Body of pancreas (tissue), 4 donors: ENCODE results near the gene AP1S1. TPM values are rescaled to one million over a fixed set of nuclear protein-coding genes. Genes with fewer than 3 reads are reported as not detected.

Experiments
- ATAC-seq: fragments of 150-250 bp; one replicate; pipeline ENCODE4 v1.9.1; 2016
- DNase-seq, 4 donors: peaks; one replicate each; pipeline ENCODE4 v3.0.0-alpha.2; 2019
- H3K27ac ChIP-seq, 4 donors: fragments of 200-600 bp; sonication (generic); 1 replicate in 3 of 4; 2 replicates in 1 of 4; pipeline versions ENCODE4 v1.5.1 to v1.6.1; 2016 to 2019; ENCODE audit warnings: mild to moderate bottlenecking in 1 of 4, mixed read lengths in 1 of 4, moderate library complexity in 1 of 4
- H3K27me3 ChIP-seq, 2 donors: fragments of 200-600 bp; sonication (generic); one replicate each; pipeline ENCODE4 v1.6.0; 2016; ENCODE audit warnings: mild to moderate bottlenecking in 1 of 2
- H3K36me3 ChIP-seq, 2 donors: fragments of 200-600 bp; sonication (generic); replicated peaks in 1 of 2; 2 replicates each; pipeline ENCODE4 v1.5.1; 2016; ENCODE audit warnings: low read depth in 2 of 2; ENCODE audit not compliant: insufficient read depth in 1 of 2
- H3K4me1 ChIP-seq: fragments of 200-600 bp; sonication (generic); one replicate; pipeline ENCODE4 v1.6.0; 2016
- H3K4me3 ChIP-seq, 2 donors: fragments of 200-600 bp; sonication (generic); 1 replicate in 1 of 2; 2 replicates in 1 of 2; pipeline ENCODE4 v1.5.1; 2016 to 2019
- H3K9me3 ChIP-seq, 3 donors: fragments of 200-600 bp; sonication (generic); 1 replicate in 2 of 3; 2 replicates in 1 of 3; pipeline ENCODE4 v1.5.1; 2016
- CTCF ChIP-seq, 7 experiments: fragments of 450-650 bp in 4 of 7; fragments of 200-600 bp in 3 of 7; sonication (generic) in 3 of 7; IDR thresholded peaks; one replicate each; pipeline ENCODE4 v1.5.1; 2016 to 2019; ENCODE audit warnings: antibody characterized with exemption in 7 of 7
- POLR2A ChIP-seq, 3 donors: fragments of 450-650 bp; IDR thresholded peaks; one replicate each; pipeline ENCODE4 v1.6.1; 2016; ENCODE audit warnings: antibody characterized with exemption in 3 of 3, mild to moderate bottlenecking in 2 of 3
- WGBS, 2 donors: methylation state at CpG; one replicate each; pipeline ENCODE4 v1.1.5; 2017; 5-methylcytosine and 5-hydroxymethylcytosine counted together
- intact Hi-C: fragments of 100-400 bp; cut with DNase I; formaldehyde crosslinking; loops from one replicate; pipeline ENCODE4 v1.15.1; 2023
- total RNA-seq, 2 donors: library from RNA; depleted of rRNA; stranded (reverse); fragments of >200 nt; gene quantifications; one replicate each; pipeline ENCODE4 v1.1.0, GENCODE V29; 2016

AP1S1 gene
- total RNA-seq, 2 donors from 2014 or later, result 12.2 to 23.6 TPM

DNA sequence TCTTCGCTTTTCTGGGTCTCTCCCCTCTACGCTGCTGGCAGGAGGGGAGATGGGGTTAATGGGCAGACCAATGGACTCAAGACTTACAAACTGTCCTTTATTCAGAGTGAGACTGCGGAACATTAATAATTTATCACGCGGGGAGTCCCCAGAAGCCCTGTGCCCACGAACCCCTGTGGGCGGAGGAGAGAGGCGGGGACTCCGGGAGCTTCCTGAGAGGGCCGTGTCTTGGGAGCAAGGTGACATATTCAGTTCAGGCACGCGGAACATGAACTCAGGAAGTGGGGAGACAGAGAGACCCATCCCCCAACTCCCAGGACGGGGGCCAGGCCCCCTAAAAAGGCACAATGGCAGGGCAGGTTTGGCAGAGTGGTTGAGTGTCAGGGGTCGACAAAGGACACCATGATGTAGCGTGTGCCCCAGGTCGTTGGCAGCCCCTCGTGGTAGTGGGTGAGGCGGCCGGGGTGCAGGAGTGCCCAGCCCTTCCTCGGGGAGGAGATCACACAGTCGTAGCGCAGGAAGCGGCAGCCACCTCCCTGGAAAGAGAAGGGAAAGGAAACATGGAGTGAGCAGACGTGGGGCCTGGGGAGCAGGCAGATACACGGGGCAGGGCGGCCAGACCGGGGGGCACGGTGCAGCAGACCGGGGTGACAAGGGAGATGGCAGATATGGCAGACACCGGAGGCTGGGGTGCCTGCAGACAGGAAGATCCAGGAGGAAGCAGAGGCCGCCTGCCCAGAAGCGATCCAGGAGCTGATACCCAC, 51.8 kb downstream of the AP1S1 start:
- Histone ChIP-seq H3K4me1 (peaks cover 10% of the 10 kb centered on the region), H3K36me3 (peaks cover 2 to 5% of the 10 kb centered on the region in 2 donors), H3K27me3 (peaks cover 0 to 14% of the 10 kb centered on the region in 2 donors), H3K9me3 (no peaks in the 10 kb centered on the region), H3K4me3 (no peak overlapping the region), H3K27ac (no peak overlapping the region)
- DNase-seq, result no peak
- TF ChIP-seq CTCF (IDR thresholded peaks at IDR 0.05) (no peak), POLR2A (IDR thresholded peaks at IDR 0.05) (no peak)
- no peak for ATAC-seq
- 83 to 88% methylated on average over 27 to 32 of the region's 32 CpGs for WGBS, 2 donors
- intact Hi-C loops, result no loop called here

GRCh38 chr7:101206665-101207042, 52.4 kb downstream of the AP1S1 start:
- peaks cover 7% of the 10 kb centered on the region for H3K4me1 ChIP-seq
- peaks cover 8 to 9% of the 10 kb centered on the region in 2 donors for H3K36me3 ChIP-seq
- no peak overlapping the region for H3K27ac ChIP-seq
- H3K27me3 ChIP-seq, result peaks cover 0 to 10% of the 10 kb centered on the region in 2 donors
- H3K9me3 ChIP-seq, result no peaks in the 10 kb centered on the region
- no peak for DNase-seq
- intact Hi-C loops, result no loop called here
- no peak for ATAC-seq
- TF ChIP-seq CTCF (IDR thresholded peaks at IDR 0.05), result no peak
- no peak for TF ChIP-seq POLR2A (IDR thresholded peaks at IDR 0.05)
- WGBS, 2 donors, result 88 to 89% methylated on average over 18 to 19 of the region's 19 CpGs
- H3K4me3 ChIP-seq, result no peak overlapping the region

- no peaks in the 10 kb centered on the region for H3K4me1 ChIP-seq
- ATAC-seq, result no peak
- no peak overlapping the region for H3K4me3 ChIP-seq
- WGBS, 2 donors, result 90 to 92% methylated on average over 9 of the region's 17 CpGs
- no peak overlapping the region for H3K27ac ChIP-seq
- TF ChIP-seq POLR2A (IDR thresholded peaks at IDR 0.05) (no peak), CTCF (IDR thresholded peaks at IDR 0.05) (no peak)
- H3K27me3 ChIP-seq, result peaks cover 0 to 2% of the 10 kb centered on the region in 2 donors
- H3K9me3 ChIP-seq, result no peaks in the 10 kb centered on the region
- no peak for DNase-seq
- intact Hi-C loops, result no loop called here
- H3K36me3 ChIP-seq, result peaks cover 9 to 15% of the 10 kb centered on the region in 2 donors
Measured at GRCh38 chr7:101207459-101207858, 53.2 kb downstream of the AP1S1 start.

DNA sequence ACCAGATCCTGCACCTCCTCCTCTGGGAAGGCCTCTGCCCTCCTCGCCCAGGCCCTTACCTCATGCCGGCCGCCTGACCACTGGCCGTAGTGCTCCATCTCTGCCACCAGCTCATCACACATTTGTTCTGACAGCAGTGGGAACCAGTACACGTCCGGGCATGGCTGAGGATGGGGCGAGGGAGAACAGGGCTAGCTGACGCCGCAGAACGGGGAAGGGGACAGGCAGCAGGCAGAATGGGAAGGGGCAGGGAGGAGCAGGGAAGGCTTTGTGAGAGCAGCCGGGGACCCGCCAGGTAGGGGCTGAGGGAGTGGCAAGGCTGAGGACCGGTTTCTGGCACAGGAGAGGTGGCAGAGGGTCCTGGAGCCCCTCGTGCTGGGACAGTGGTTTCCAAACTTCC, 54.5 kb downstream of the AP1S1 start:
- DNase-seq (no peak), ATAC-seq (no peak)
- Histone ChIP-seq H3K9me3 (no peaks in the 10 kb centered on the region), H3K27ac (no peak overlapping the region), H3K36me3 (peaks cover 9 to 15% of the 10 kb centered on the region in 2 donors), H3K4me3 (no peak overlapping the region), H3K27me3 (no peaks in the 10 kb centered on the region), H3K4me1 (no peaks in the 10 kb centered on the region)
- intact Hi-C loops, result no loop called here
- 90 to 97% methylated on average over 13 to 14 of the region's 14 CpGs for WGBS, 2 donors
- TF ChIP-seq POLR2A (IDR thresholded peaks at IDR 0.05), result no peak
- no peak for TF ChIP-seq CTCF (IDR thresholded peaks at IDR 0.05)

DNA sequence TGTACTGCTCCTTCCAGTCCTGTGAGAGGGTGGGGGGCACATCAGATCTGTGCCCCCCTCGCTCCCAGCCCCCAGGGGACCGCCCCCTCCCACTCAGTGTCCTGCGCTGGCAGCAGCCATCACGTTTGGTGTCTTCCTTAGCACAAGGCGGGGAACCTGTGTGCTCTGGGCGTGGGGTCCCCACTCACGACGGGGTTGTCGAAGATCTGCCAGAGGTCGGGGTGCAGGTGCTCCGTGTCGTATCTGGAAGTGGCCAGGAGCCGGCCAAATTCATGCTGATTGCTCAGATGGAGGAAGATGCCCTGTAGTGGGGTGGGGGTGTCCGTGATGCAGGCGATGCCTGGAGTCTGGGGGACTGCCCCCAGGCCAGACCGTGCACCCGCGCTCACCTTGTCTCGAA, 55.9 kb downstream of the AP1S1 start:
- 93% methylated on average over 19 of the region's 19 CpGs; no CpG with 5 or more reads in 1 of the 2 donors for WGBS, 2 donors
- peaks cover 5% of the 10 kb centered on the region for H3K4me1 ChIP-seq
- no peak for DNase-seq
- no peaks in the 10 kb centered on the region for H3K9me3 ChIP-seq
- TF ChIP-seq POLR2A (IDR thresholded peaks at IDR 0.05), result no peak
- no peak for TF ChIP-seq CTCF (IDR thresholded peaks at IDR 0.05)
- peaks cover 9 to 15% of the 10 kb centered on the region in 2 donors for H3K36me3 ChIP-seq
- no peak overlapping the region for H3K27ac ChIP-seq
- no peak for ATAC-seq
- H3K27me3 ChIP-seq, result no peaks in the 10 kb centered on the region
- no peak overlapping the region for H3K4me3 ChIP-seq
- intact Hi-C loops, result no loop called here
